HL-60 (cell line): ENCODE measurements around the gene KIAA0040.
A peak's percentile ranks its signal among the peaks of the same experiment; 100 is the strongest.

Experiments
- DNase-seq, 2 experiments: peaks; one replicate each; pipeline ENCODE4 v3.0.0-alpha.2; 2010 to 2020; ENCODE audit warnings: low read depth in 1 of 2, low spot score in 1 of 2
- H3K27ac ChIP-seq: fragments of 250-450 bp; sonication (Bioruptor Pico); replicated peaks from 2 replicates; pipeline ENCODE4 v1.5.1; 2020; ENCODE audit warnings: mild to moderate bottlenecking, moderate library complexity
- H3K27me3 ChIP-seq: fragments of 250-450 bp; sonication (Bioruptor Pico); 2 replicates; pipeline ENCODE4 v1.5.1; 2021; ENCODE audit warnings: mild to moderate bottlenecking, moderate library complexity; ENCODE audit not compliant: insufficient read depth, poor library complexity, severe bottlenecking
- H3K4me3 ChIP-seq: replicated peaks from 2 replicates; pipeline ENCODE4 v1.5.1; 2011; ENCODE audit warnings: mild to moderate bottlenecking, control low read depth, low read length; ENCODE audit not compliant: insufficient read depth
- GABPA ChIP-seq: IDR thresholded peaks from 2 replicates; pipeline ENCODE4 v1.6.1; 2012; ENCODE audit warnings: low read depth
- POLR2AphosphoS5 ChIP-seq: IDR thresholded peaks from 2 replicates; pipeline ENCODE4 v1.6.1; 2012; ENCODE audit warnings: low read depth
- SPI1 ChIP-seq: IDR thresholded peaks from 2 replicates; pipeline ENCODE4 v1.6.1; 2012; ENCODE audit warnings: low read depth, mild to moderate bottlenecking, borderline replicate concordance
- TF ChIP-seq, protein P1 (sequence below): IDR thresholded peaks from one replicate; pipeline ENCODE4 v1.5.1; 2011; ENCODE audit warnings: low read length, control low read depth, inconsistent platforms; ENCODE audit not compliant: insufficient read depth
- TF ChIP-seq, protein P2 (sequence below): IDR thresholded peaks from 2 replicates; pipeline ENCODE4 v1.6.1; 2012; ENCODE audit warnings: low read depth; ENCODE audit not compliant: insufficient replicate concordance

The KIAA0040 gene

DNA sequence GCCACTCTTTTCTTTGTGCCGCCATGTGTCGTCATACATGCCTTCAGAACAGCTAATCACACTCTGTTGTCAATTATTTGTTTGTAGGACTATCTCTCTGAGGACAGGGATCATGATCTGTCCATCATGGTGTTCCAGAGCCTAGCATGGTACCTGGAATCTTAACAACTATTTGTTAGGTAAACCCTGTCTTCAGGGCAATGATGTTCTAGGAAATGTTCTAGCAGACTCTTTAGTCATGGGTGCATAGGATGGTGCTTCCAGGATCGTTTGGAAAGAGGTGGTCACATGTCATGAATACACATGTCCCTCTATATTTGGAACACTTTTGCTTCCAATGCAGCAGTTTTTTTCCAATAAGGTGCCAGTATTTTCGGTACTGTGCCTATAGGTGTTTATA, 18.2 kb upstream of the KIAA0040 start:
- no peak for DNase-seq

DNA sequence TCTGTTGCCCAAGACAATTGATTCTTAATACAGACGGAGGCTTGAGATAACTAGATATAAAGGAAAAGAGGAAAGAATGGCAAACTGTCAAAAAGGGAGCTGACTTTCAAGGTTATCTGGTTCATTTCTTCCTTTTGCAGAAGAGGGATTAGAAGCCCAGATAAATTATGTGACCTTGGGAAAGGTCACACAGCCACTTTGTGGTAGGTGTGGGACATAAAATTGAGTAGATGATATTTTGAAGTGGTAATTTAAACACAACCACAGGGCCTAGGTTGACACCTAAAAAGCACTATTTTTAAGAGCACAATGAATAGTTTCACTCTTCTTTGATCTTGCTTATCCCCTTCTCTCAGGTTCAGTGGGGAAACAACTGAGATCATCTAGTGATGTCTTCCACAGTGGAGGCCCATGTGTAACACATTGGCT, 16.9 kb upstream of the KIAA0040 start:
- H3K4me3 ChIP-seq = no peak overlapping the region
- no peak for DNase-seq
- no peak overlapping the region for H3K27ac ChIP-seq
- TF ChIP-seq, protein P1, sequence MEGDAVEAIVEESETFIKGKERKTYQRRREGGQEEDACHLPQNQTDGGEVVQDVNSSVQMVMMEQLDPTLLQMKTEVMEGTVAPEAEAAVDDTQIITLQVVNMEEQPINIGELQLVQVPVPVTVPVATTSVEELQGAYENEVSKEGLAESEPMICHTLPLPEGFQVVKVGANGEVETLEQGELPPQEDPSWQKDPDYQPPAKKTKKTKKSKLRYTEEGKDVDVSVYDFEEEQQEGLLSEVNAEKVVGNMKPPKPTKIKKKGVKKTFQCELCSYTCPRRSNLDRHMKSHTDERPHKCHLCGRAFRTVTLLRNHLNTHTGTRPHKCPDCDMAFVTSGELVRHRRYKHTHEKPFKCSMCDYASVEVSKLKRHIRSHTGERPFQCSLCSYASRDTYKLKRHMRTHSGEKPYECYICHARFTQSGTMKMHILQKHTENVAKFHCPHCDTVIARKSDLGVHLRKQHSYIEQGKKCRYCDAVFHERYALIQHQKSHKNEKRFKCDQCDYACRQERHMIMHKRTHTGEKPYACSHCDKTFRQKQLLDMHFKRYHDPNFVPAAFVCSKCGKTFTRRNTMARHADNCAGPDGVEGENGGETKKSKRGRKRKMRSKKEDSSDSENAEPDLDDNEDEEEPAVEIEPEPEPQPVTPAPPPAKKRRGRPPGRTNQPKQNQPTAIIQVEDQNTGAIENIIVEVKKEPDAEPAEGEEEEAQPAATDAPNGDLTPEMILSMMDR = no peak
- no peak for TF ChIP-seq GABPA
- TF ChIP-seq, protein P2, sequence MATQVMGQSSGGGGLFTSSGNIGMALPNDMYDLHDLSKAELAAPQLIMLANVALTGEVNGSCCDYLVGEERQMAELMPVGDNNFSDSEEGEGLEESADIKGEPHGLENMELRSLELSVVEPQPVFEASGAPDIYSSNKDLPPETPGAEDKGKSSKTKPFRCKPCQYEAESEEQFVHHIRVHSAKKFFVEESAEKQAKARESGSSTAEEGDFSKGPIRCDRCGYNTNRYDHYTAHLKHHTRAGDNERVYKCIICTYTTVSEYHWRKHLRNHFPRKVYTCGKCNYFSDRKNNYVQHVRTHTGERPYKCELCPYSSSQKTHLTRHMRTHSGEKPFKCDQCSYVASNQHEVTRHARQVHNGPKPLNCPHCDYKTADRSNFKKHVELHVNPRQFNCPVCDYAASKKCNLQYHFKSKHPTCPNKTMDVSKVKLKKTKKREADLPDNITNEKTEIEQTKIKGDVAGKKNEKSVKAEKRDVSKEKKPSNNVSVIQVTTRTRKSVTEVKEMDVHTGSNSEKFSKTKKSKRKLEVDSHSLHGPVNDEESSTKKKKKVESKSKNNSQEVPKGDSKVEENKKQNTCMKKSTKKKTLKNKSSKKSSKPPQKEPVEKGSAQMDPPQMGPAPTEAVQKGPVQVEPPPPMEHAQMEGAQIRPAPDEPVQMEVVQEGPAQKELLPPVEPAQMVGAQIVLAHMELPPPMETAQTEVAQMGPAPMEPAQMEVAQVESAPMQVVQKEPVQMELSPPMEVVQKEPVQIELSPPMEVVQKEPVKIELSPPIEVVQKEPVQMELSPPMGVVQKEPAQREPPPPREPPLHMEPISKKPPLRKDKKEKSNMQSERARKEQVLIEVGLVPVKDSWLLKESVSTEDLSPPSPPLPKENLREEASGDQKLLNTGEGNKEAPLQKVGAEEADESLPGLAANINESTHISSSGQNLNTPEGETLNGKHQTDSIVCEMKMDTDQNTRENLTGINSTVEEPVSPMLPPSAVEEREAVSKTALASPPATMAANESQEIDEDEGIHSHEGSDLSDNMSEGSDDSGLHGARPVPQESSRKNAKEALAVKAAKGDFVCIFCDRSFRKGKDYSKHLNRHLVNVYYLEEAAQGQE = no peak
- no peak for TF ChIP-seq SPI1
- TF ChIP-seq POLR2AphosphoS5 = no peak
- no peaks in the 10 kb centered on the region for H3K27me3 ChIP-seq

More for the DNA sequence above, 18.2 kb upstream of the KIAA0040 start:
- H3K27ac ChIP-seq = no peak overlapping the region
- H3K27me3 ChIP-seq = no peaks in the 10 kb centered on the region
- TF ChIP-seq, protein P1 = no peak
- H3K4me3 ChIP-seq = no peak overlapping the region

DNA sequence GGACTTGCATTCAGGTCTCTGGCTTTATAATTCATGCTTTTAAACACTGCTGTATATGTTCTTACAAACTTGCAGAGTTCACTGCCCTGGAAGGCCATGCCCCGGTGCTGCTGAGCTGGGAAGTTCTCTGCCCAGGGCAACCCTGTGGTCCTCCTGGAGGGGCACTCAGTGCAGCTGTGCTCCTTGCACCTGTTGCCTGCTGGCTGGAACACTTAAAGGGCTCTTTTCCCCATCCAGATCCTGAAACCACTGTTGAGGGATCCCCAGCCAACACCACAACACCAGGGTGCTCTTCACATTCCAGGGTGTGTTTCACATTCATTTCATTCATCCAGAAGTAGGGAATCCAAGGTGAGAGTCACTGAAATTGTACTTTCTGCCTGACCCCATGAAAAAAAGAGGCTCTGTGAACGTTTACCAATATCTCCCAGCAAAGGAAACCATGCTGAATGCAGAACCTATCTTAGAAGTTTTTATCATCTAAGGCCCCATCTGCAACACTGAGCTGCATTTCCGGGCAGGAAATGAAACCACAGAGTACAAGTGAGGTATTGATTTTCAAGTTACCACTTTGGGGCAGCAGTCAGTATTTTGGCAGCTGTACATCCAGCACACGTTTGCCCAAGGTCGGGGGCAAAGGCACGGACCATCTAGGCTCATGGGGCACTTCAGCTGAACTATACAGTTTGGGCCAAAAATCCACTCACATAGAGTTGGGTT, 16.4 kb upstream of the KIAA0040 start:
- DNase-seq = peak in 1 of 2 experiments; percentile 38
- TF ChIP-seq POLR2AphosphoS5 (no peak), GABPA (no peak), SPI1 (no peak)
- TF ChIP-seq, protein P1 = no peak
- TF ChIP-seq, protein P2 = no peak
- Histone ChIP-seq H3K27ac (no peak overlapping the region), H3K27me3 (no peaks in the 10 kb centered on the region), H3K4me3 (no peak overlapping the region)

DNA sequence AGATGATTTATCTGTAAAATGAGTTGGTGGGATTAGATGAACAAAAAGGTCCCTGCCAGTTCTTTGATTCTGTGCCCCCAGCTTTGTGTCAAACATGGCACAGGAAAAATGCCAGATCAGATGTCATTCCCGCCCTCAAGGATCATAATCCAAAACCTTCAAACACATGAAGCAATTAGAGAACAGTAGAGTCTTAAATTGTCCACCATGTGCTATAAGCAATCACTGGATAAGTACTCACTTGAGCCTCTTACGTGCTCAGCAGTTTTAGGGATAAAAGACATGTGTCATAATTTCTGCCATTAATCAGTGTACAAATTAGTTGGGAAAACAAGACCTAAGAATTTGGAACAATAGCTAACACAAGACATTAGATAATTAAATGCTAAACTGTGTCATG, 15.4 kb upstream of the KIAA0040 start:
- TF ChIP-seq POLR2AphosphoS5 (no peak), SPI1 (no peak), GABPA (no peak)
- TF ChIP-seq, protein P2 = no peak
- TF ChIP-seq, protein P1 = no peak
- Histone ChIP-seq H3K27ac (no peak overlapping the region), H3K27me3 (no peaks in the 10 kb centered on the region), H3K4me3 (no peak overlapping the region)
- no peak for DNase-seq
